Fibroblast of the aortic adventitia (primary cell): ENCODE results near the gene CCK. TPM values are rescaled to one million over a fixed set of nuclear protein-coding genes. Genes with fewer than 3 reads are reported as not detected.

ENCODE experiments used
- DNase-seq: peaks from one replicate; pipeline ENCODE4 v3.0.0-alpha.2; 2010; ENCODE audit warnings: low read depth
- H3K4me3 ChIP-seq: 2 replicates; pipeline ENCODE4 v1.5.1; 2011; ENCODE audit warnings: low read depth, mild to moderate bottlenecking, control low read depth, low read length, moderate library complexity
- total RNA-seq: library from RNA; depleted of rRNA; stranded (reverse); fragments of >200 nt; gene quantifications from 2 replicates; pipeline ENCODE4 v1.2.3, GENCODE V29; 2012; ENCODE audit warnings: low replicate concordance
- TF ChIP-seq, protein P1 (sequence below): IDR thresholded peaks from 2 replicates; pipeline ENCODE4 v1.5.1; 2011; ENCODE audit warnings: mild to moderate bottlenecking, low read length, control low read depth, inconsistent platforms; ENCODE audit not compliant: insufficient read depth

Gene CCK
- total RNA-seq, 1 donor, result 2.3 TPM

DNA sequence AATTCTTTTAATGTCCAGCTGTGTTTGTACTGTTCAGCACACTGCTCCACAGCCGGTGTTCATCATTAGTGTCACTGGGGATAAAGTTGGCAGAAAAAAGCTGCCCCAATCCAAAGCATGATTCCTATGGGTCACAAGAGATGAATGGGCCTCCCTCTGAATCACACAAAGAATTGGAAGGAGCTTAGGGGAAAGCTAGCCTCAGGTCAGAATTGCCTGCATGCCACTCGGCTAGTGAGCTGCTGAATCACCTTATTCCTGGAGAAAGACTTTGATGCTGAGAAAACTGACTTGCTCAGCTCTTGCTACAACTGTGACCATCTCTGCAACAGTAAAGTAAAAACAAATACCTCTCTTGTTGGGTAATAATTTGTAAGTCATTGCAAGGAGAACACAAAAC is 3.5 kb downstream of the CCK start:
- H3K4me3 ChIP-seq, result no peak overlapping the region
- DNase-seq, result peak; percentile 88
- TF ChIP-seq, protein P1, sequence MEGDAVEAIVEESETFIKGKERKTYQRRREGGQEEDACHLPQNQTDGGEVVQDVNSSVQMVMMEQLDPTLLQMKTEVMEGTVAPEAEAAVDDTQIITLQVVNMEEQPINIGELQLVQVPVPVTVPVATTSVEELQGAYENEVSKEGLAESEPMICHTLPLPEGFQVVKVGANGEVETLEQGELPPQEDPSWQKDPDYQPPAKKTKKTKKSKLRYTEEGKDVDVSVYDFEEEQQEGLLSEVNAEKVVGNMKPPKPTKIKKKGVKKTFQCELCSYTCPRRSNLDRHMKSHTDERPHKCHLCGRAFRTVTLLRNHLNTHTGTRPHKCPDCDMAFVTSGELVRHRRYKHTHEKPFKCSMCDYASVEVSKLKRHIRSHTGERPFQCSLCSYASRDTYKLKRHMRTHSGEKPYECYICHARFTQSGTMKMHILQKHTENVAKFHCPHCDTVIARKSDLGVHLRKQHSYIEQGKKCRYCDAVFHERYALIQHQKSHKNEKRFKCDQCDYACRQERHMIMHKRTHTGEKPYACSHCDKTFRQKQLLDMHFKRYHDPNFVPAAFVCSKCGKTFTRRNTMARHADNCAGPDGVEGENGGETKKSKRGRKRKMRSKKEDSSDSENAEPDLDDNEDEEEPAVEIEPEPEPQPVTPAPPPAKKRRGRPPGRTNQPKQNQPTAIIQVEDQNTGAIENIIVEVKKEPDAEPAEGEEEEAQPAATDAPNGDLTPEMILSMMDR, result no peak

- no peak overlapping the region for H3K4me3 ChIP-seq
- TF ChIP-seq, protein P1, result no peak
- DNase-seq, result no peak
Observed at GRCh38 chr3:42257007-42257406, 9.0 kb downstream of the CCK start.

GRCh38 chr3:42256135-42256819 is 9.7 kb downstream of the CCK start:
- H3K4me3 ChIP-seq, result no peak overlapping the region
- TF ChIP-seq, protein P1, result no peak
- DNase-seq, result peak; percentile 45

DNA sequence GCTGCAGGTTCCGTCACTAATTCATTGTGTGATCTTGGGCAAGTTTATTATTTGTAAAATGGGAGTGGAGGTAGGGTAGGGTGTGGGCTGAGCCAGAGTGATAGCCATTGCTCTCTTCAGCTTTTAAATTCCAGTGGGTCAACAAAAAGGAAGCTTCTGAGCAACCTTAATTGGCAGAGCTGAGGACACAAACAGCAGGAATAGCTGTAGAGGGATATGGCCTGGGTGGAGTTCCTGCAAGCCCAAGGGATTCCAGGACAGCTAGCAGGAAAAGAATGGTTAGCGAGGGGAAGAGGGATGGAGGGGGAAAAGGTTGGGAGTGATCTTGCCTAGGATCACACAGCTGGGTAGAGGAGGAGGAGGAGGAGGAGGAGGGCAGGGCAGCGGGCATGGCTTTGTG is 11.4 kb downstream of the CCK start:
- no peak for DNase-seq
- TF ChIP-seq, protein P1, result no peak
- H3K4me3 ChIP-seq, result no peak overlapping the region

DNA sequence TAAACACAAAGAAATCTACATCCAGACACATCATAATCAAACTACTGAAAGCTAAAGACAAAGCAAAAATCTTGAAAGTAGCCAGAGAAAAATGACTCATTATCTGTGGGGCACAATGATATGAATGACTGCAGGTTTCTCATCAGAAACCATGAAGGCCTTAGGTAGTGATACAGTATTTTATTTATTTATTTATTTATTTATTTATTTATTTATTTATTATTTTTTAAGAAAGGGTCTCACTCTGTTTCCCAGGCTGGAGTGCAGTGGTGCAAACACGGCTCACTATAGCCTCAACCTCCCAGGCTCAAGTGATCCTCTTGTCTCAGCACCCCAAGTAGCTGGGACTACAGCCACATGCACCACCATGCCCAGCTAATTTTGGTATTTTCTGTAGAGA is 15.2 kb downstream of the CCK start:
- DNase-seq, result no peak
- no peak overlapping the region for H3K4me3 ChIP-seq

GRCh38 chr3:42247576-42248027 is 18.4 kb downstream of the CCK start:
- peak; percentile 73 for DNase-seq
- H3K4me3 ChIP-seq, result peak overlapping the region; percentile 6
- TF ChIP-seq, protein P1, result peak; percentile 69

More for the DNA sequence above, 15.2 kb downstream of the CCK start:
- TF ChIP-seq, protein P1, result no peak

DNA sequence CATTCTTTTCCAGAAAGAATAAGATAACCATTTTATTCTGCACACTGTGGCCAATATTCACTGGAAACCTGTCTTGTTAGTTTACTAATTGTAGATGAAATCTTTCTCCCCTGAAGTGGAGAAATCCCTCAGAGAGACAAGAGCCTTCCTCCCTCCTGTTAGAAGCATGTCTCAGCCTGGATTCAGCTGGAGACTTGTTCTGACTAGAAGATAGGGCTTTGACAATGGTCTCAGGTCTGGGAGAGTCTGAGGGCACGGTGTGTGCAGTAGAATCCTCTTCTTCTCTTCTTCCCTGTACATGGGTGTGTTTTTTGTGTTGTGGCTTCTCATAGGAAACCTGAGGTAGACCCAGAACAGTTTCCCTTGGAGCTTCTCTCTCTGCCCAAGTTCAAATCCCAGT is 19.9 kb downstream of the CCK start:
- H3K4me3 ChIP-seq, result no peak overlapping the region
- TF ChIP-seq, protein P1, result no peak
- DNase-seq, result no peak
